Esophagus squamous epithelium (tissue), 5 donors: ENCODE measurements around the gene RBM4B. TPM values are rescaled to one million over a fixed set of nuclear protein-coding genes. Genes with fewer than 3 reads are reported as not detected.

Experiments used
- DNase-seq: peaks from one replicate; lab custom pipeline; 2025; lab: John Stamatoyannopoulos, UW
- H3K27ac ChIP-seq, 4 donors: fragments of 200-600 bp; sonication (generic); one replicate each; pipeline ENCODE4 v1.5.1; 2016 to 2019; ENCODE audit warnings: mild to moderate bottlenecking in 1 of 4
- H3K27me3 ChIP-seq, 4 donors: fragments of 200-600 bp; sonication (generic); 1 replicate in 3 of 4; 2 replicates in 1 of 4; pipeline versions ENCODE4 v1.5.1 to v1.6.0; 2017 to 2021; ENCODE audit warnings: antibody characterized with exemption in 1 of 4
- H3K36me3 ChIP-seq, 3 donors: fragments of 200-600 bp; sonication (generic); one replicate each; pipeline ENCODE4 v1.5.1; 2016 to 2019
- H3K4me1 ChIP-seq, 3 donors: fragments of 200-600 bp; sonication (generic); one replicate each; pipeline ENCODE4 v1.5.1; 2017 to 2019
- H3K4me3 ChIP-seq, 4 donors: fragments of 200-600 bp; sonication (generic); 1 replicate in 3 of 4; 2 replicates in 1 of 4; pipeline ENCODE4 v1.5.1; 2016 to 2019; ENCODE audit warnings: mild to moderate bottlenecking in 2 of 4, moderate library complexity in 1 of 4
- H3K9me3 ChIP-seq, 3 donors: fragments of 200-600 bp; sonication (generic); one replicate each; pipeline ENCODE4 v1.5.1; 2016 to 2019
- CTCF ChIP-seq, 6 experiments: fragments of 450-650 bp in 4 of 6; fragments of 200-600 bp in 2 of 6; sonication (generic) in 2 of 6; IDR thresholded peaks; one replicate each; pipeline ENCODE4 v1.5.1; 2016 to 2019; ENCODE audit warnings: antibody characterized with exemption in 6 of 6, mild to moderate bottlenecking in 4 of 6, moderate library complexity in 4 of 6
- POLR2A ChIP-seq, 4 donors: fragments of 450-650 bp; IDR thresholded peaks; one replicate each; pipeline ENCODE4 v1.6.1; 2017; ENCODE audit warnings: antibody characterized with exemption in 4 of 4, mild to moderate bottlenecking in 4 of 4, moderate library complexity in 3 of 4
- WGBS, 2 donors: methylation state at CpG; one replicate each; pipeline ENCODE4 v1.1.5; 2018; 5-methylcytosine and 5-hydroxymethylcytosine counted together
- intact Hi-C: fragments of 100-400 bp; cut with DNase I; formaldehyde crosslinking; loops from one replicate; pipeline ENCODE4 v1.15.0; 2022
- total RNA-seq, 4 donors: library from RNA; depleted of rRNA; stranded (reverse); fragments of >200 nt; gene quantifications; one replicate each; pipeline ENCODE4 v1.1.0, GENCODE V29; 2016
- donor health status: DM: yes; HTN: yes; CAD: no.

Gene RBM4B
- total RNA-seq, 4 donors from 2014 or later, result 8.4 to 16.4 (median 9.2) TPM

GRCh38 chr11:66684635-66685034, 6.9 kb upstream of the RBM4B start:
- 90 to 100% methylated on average over 2 of the region's 2 CpGs for WGBS, 2 donors
- no peak for TF ChIP-seq CTCF (IDR thresholded peaks at IDR 0.05)
- no peak for TF ChIP-seq POLR2A (IDR thresholded peaks at IDR 0.05)
- Histone ChIP-seq H3K9me3 (no peaks in the 10 kb centered on the region), H3K4me3 (no peak overlapping the region), H3K4me1 (peaks cover 14 to 40% (median 16%) of the 10 kb centered on the region in 3 donors), H3K27me3 (no peaks in the 10 kb centered on the region), H3K27ac (peak overlapping the region in 3 of 4 donors; percentile 71 to 88 (median 85)), H3K36me3 (peaks cover 0 to 51% (median 0%) of the 10 kb centered on the region in 3 donors)
- no peak for DNase-seq
- intact Hi-C loops, result no loop called here

- Histone ChIP-seq H3K36me3 (peaks cover 0 to 43% (median 0%) of the 10 kb centered on the region in 3 donors), H3K4me3 (no peak overlapping the region), H3K4me1 (peaks cover 14 to 42% (median 16%) of the 10 kb centered on the region in 3 donors), H3K27ac (no peak overlapping the region), H3K27me3 (no peaks in the 10 kb centered on the region), H3K9me3 (no peaks in the 10 kb centered on the region)
- intact Hi-C loops, result no loop called here
- WGBS, 2 donors, result 68 to 85% methylated on average over 2 to 5 of the region's 8 CpGs
- TF ChIP-seq POLR2A (IDR thresholded peaks at IDR 0.05), result no peak
- TF ChIP-seq CTCF (IDR thresholded peaks at IDR 0.05), result no peak
- DNase-seq, result no peak
Observed at GRCh38 chr11:66683877-66684276, 6.2 kb upstream of the RBM4B start.

- Histone ChIP-seq H3K4me3 (no peak overlapping the region), H3K27ac (no peak overlapping the region), H3K9me3 (no peaks in the 10 kb centered on the region), H3K27me3 (no peaks in the 10 kb centered on the region), H3K36me3 (peaks cover 0 to 26% (median 0%) of the 10 kb centered on the region in 3 donors), H3K4me1 (peaks cover 14 to 40% (median 20%) of the 10 kb centered on the region in 3 donors)
- 71 to 79% methylated on average over 7 of the region's 7 CpGs for WGBS, 2 donors
- no peak for DNase-seq
- intact Hi-C loops, result no loop called here
- TF ChIP-seq POLR2A (IDR thresholded peaks at IDR 0.05), result no peak
- TF ChIP-seq CTCF (IDR thresholded peaks at IDR 0.05), result no peak
Observed at GRCh38 chr11:66680966-66681645, 3.4 kb upstream of the RBM4B start.

- H3K9me3 ChIP-seq, result no peaks in the 10 kb centered on the region
- WGBS, 2 donors, result 2 to 8% methylated on average over 18 to 23 of the region's 27 CpGs
- no peaks in the 10 kb centered on the region for H3K27me3 ChIP-seq
- TF ChIP-seq POLR2A (IDR thresholded peaks at IDR 0.05) (no peak), CTCF (IDR thresholded peaks at IDR 0.05) (no peak)
- H3K27ac ChIP-seq, result peak overlapping the region; percentile 93 to 98 (median 94)
- intact Hi-C loops, result loop anchor here (5.0 kb wide), 2 partner anchors 60 to 95 kb away; partner anchors contain the start of gene RBM14
- H3K36me3 ChIP-seq, result no peaks in the 10 kb centered on the region
- H3K4me3 ChIP-seq, result peak overlapping the region; percentile 67 to 83 (median 72)
- DNase-seq, result no peak
- peaks cover 5 to 62% (median 35%) of the 10 kb centered on the region in 3 donors for H3K4me1 ChIP-seq
Observed at GRCh38 chr11:66676931-66677598, 622 bp downstream of the RBM4B start.
